Adipocyte (in vitro differentiated cells): Measurements from ENCODE around the gene PPP4R3B.
"Not testable (repeated sequence)": the region's sequence is repeated elsewhere in the genome, so short reads cannot be mapped to it uniquely, and the experiment has no call there.

Source experiments
- DNase-seq: peaks from one replicate; pipeline ENCODE4 v3.0.0-alpha.2; 2015; ENCODE audit warnings: low read depth
- H3K27me3 ChIP-seq: replicated peaks from 2 replicates; pipeline ENCODE4 v1.7.0; 2013; ENCODE audit warnings: mild to moderate bottlenecking, low read length, moderate library complexity; ENCODE audit not compliant: control insufficient read depth, insufficient read depth
- H3K36me3 ChIP-seq: 2 replicates; pipeline ENCODE4 v1.7.0; 2013; ENCODE audit warnings: low read length, mild to moderate bottlenecking, moderate library complexity; ENCODE audit not compliant: control insufficient read depth, insufficient read depth, severe bottlenecking
- H3K4me1 ChIP-seq: 2 replicates; pipeline ENCODE4 v1.7.0; 2013; ENCODE audit warnings: mild to moderate bottlenecking, low read length, moderate library complexity; ENCODE audit not compliant: control insufficient read depth, insufficient read depth
- H3K4me3 ChIP-seq: 2 replicates; pipeline ENCODE4 v1.7.0; 2013; ENCODE audit warnings: mild to moderate bottlenecking, low read length, moderate library complexity
- H3K9ac ChIP-seq: 2 replicates; pipeline ENCODE4 v1.7.0; 2013; ENCODE audit warnings: mild to moderate bottlenecking, low read length, moderate library complexity
- H3K9me3 ChIP-seq: 2 replicates; pipeline ENCODE4 v1.7.0; 2013; ENCODE audit warnings: mild to moderate bottlenecking, low read length, moderate library complexity; ENCODE audit not compliant: control insufficient read depth

Gene PPP4R3B

DNA sequence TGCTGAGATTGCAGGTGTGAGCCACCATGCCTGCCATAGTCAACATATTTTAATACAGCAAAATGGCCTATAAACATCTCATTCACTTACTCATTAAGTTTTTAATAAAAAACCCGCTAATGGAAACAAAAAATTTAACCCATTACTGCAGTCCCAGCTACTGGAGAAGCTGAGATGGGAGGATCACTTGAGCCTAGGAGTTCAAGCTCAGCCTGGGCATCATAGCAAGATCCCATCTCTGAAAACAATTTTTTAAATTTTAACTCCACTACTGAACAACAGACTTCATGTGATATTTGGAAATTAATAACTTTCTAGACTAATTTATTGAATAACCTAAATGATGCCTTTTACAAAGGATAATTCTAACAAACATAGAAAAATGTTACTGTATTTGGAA lies 5.4 kb downstream of the PPP4R3B start:
- peaks cover 44% of the 10 kb centered on the region for H3K36me3 ChIP-seq
- H3K9me3 ChIP-seq, result no peaks in the 10 kb centered on the region

DNA sequence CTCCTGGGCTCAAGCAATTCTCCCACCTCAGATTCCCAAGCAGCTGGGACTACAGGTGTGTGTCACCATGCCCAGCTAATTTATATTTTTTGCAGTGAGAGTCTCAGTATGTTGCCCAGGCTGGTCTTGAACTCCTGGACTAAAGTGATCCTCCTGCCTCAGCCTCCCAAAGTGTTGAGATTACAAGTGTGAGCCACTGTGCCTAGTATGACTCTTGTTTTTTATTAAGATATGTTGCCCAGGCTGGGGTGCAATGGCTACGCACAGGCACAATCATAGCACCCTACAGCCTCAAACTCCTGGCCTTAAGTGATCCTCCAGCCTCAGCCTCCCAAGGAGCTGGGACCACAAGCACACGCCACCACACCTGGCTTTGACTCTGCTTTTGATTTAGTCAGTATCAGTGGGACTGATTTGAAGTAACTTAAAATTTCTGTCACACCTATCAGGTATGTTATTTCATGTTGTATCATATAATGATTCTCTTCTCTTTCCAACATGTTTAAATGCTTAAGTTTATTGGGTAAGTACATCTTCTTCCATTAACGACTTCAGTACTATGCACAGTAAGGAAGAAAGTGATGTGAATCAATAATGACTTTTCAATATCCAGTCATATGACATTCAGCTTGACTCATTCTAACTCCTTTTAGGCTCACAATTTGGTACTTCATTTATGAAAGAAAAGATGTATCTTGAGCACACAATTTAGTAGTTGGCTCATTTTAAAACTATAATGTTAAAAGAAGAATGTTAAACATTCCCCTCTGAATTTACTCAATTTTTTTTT lies 6.3 kb downstream of the PPP4R3B start:
- Histone ChIP-seq H3K9ac (no peak overlapping the region), H3K27me3 (no peaks in the 10 kb centered on the region), H3K4me1 (peaks cover 10% of the 10 kb centered on the region), H3K4me3 (no peak overlapping the region), H3K9me3 (no peaks in the 10 kb centered on the region), H3K36me3 (peaks cover 44% of the 10 kb centered on the region)
- no peak for DNase-seq

More for the DNA sequence above, 5.4 kb downstream of the PPP4R3B start:
- Histone ChIP-seq H3K27me3 (no peaks in the 10 kb centered on the region), H3K9ac (no peak overlapping the region), H3K4me3 (no peak overlapping the region), H3K4me1 (peaks cover 10% of the 10 kb centered on the region)
- no peak for DNase-seq

DNA sequence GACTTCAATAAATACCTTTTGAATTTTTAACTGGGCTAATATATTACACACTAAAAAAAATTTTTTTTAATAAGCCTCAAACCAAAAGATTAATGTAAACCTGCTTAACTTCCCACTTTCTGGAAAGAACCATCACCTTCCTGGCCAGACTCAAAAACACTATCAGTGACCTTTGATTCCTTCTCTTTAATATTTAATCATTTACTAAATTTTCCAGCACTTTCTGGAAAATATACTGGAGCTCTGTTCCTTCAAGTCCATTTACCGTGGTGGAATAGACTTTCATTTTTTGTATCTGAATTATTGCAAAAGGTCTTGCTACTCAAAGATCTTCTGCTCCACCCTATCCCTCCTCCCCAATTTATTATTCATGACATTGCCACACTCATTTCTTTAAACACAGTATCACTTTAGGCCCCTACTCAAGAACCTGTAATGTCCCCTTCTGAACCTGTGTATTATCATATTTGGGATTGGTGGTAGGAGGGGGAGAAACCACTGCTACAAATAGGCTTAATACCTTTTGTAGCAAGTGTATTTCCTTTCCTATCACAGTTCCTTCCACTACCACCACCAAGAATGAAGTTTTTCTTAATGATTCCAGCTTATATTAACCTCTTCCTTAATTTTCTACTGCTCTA lies 7.4 kb downstream of the PPP4R3B start:
- Histone ChIP-seq H3K36me3 (peaks cover 42% of the 10 kb centered on the region), H3K9ac (no peak overlapping the region), H3K4me1 (peaks cover 4% of the 10 kb centered on the region), H3K27me3 (no peaks in the 10 kb centered on the region), H3K9me3 (no peaks in the 10 kb centered on the region), H3K4me3 (no peak overlapping the region)
- no peak for DNase-seq

DNA sequence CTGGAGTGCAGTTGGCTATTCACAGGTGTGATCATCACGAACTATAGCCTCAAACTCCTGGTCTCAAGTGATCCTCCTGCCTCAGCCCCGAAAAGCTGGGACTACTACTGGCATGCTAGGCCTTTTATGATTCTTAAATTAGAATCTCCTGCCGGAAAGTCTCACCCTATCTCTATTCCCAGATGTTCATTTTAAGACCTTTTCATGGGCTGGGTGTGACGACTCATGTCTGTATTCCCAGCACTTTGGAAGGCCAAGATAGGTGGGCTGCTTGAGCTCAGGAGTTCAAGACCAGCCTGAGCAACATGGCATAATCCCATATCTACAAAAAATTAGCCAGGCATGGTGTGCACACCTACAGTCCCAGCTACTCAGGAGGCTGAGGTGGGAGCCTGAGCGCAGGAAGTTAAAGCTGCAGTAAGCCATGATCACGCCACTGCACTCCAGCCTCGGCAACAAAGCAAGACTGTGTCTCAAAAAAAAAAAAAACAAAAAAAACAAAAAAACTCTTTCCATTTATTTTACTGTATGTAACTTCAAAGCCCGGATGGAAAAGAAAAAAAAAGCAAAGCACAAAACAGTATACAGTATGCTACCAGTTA lies 8.1 kb downstream of the PPP4R3B start:
- H3K9me3 ChIP-seq, result no peaks in the 10 kb centered on the region
- H3K9ac ChIP-seq, result no peak overlapping the region
- H3K4me1 ChIP-seq, result peaks cover 4% of the 10 kb centered on the region
- no peak for DNase-seq
- H3K36me3 ChIP-seq, result peaks cover 34% of the 10 kb centered on the region
- no peaks in the 10 kb centered on the region for H3K27me3 ChIP-seq
- H3K4me3 ChIP-seq, result no peak overlapping the region

DNA sequence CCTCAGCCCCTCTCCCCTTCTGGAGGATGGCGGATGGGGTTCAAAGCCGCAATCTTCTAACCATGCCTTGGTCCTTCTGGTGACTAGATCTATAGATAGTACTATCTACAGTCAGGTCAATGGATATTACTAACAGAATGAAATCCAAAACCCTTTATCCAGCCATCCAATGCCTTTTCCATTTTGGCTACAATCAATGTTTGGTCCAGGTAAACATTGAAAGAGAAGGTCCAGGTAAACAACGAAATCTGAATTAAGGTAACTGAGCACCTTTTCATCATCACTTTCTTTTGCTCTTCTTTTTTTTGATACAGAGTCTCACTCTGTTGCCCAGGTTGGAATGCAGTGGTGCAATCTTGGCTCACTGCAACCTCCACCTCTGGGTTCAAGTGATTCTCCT lies 9.7 kb downstream of the PPP4R3B start:
- DNase-seq, result no peak
- Histone ChIP-seq H3K9me3 (no peaks in the 10 kb centered on the region), H3K9ac (no peak overlapping the region), H3K4me1 (peaks cover 9% of the 10 kb centered on the region), H3K36me3 (peaks cover 22% of the 10 kb centered on the region), H3K4me3 (no peak overlapping the region), H3K27me3 (no peaks in the 10 kb centered on the region)

DNA sequence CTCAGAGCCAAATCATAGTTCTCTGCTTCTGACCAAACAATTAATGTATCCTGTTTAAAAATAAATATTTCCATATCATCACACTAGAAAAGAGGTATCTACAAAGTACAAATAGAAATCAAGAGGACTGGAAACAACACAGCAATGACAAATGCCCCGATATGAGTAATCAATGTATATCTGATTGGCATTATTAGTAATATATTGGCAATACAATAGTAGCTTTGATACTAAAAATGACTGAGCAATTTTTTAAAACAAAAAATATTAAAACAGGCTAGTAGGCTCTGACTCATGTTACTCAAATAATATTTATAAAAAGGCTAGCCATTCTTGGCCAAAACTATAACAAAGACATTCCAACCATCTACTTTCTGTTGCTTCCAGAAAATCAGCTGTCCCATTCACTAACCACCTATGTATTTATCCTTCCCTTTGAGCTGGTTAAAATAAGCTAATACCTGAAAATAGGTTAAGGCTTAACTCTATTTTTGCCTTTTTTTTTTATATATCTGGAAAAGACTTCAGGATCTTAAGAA lies 13.3 kb downstream of the PPP4R3B start:
- Histone ChIP-seq H3K9me3 (no peaks in the 10 kb centered on the region), H3K9ac (peak overlapping the region; percentile 19), H3K4me1 (peaks cover 9% of the 10 kb centered on the region), H3K27me3 (no peaks in the 10 kb centered on the region), H3K4me3 (no peak overlapping the region), H3K36me3 (peaks cover 16% of the 10 kb centered on the region)
- peak; percentile 50 for DNase-seq

DNA sequence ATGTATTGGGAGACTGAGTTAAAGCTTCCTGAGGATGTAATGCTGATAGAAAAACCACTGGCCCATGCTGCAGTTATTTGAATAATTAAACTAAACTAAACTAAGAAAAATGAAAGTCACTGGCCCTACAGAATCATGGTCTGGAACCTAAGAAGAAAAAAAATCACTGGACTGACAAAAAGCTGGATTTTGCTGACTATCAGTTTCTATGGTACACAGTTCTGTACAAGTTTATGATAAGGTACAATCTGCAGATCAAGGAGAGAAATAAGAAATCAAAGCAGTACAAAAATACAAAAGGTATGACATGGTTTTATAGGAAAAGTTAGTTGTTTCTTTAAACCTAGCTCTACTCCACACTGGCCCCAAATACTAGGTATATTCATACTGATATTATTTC lies 15.6 kb downstream of the PPP4R3B start:
- no peaks in the 10 kb centered on the region for H3K27me3 ChIP-seq
- peaks cover 9% of the 10 kb centered on the region for H3K4me1 ChIP-seq
- DNase-seq, result no peak
- no peaks in the 10 kb centered on the region for H3K9me3 ChIP-seq
- peaks cover 30% of the 10 kb centered on the region for H3K36me3 ChIP-seq
- H3K9ac ChIP-seq, result no peak overlapping the region
- H3K4me3 ChIP-seq, result no peak overlapping the region

DNA sequence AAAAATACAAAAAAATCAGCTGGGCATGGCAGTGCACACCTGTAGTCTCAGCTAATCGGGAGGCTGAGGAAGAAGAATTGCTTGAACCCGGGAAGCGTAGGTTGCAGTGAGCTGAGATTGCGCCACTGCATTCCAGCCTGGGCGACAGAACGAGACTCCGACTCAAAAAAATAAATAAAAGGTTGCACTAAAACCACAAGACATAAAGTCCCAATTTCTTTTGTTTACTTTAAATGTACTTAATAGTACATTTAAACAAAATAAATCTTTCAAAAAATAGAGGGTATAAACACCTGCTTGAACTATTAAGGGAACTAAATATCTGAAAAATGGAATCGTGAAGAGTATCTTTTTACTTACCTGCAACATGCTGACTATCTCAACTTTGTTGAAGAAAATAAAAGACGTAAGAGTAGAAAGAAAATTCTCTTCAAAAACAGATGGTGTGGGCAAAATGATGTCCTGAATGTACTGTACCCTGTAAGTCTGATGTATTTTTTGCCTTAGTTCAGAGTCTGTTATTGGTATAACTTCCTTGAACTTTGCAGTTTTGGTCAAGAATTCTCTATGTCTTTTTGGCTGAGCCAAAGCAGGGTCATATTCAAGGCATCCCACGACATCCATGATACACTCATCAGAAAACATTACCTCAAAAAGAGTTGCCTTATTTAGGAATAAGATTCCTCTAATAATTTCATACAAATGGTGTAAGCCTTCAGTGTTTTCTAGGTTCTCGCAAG lies 19.2 kb downstream of the PPP4R3B start:
- DNase-seq, result no peak
- Histone ChIP-seq H3K36me3 (peaks cover 32% of the 10 kb centered on the region), H3K27me3 (no peaks in the 10 kb centered on the region), H3K4me1 (peaks cover 9% of the 10 kb centered on the region), H3K9ac (no peak overlapping the region), H3K4me3 (no peak overlapping the region), H3K9me3 (no peaks in the 10 kb centered on the region)

DNA sequence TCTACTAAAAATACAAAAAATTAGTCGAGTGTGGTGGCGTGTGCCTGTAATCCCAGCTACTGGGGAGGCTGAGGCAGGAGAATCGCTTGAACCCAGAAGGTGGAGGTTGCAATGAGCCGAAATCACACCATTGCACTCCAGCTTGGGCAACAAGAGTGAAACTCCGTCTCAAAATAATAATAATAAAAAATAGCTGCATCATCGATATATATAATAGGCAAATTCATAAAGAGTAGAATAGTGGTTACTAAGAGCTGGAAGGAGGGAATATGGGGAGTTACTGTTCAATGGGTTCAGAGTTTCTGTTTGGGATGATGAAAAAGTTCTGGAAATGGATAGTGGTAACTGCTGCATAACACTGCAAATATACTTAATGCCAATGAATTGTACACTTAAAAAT lies 20.6 kb downstream of the PPP4R3B start:
- not testable (repeated sequence) for H3K9ac ChIP-seq, H3K9me3 ChIP-seq, DNase-seq, H3K4me3 ChIP-seq, H3K27me3 ChIP-seq
- H3K36me3 ChIP-seq, result peaks cover 19% of the 10 kb centered on the region
- peaks cover 11% of the 10 kb centered on the region for H3K4me1 ChIP-seq

DNA sequence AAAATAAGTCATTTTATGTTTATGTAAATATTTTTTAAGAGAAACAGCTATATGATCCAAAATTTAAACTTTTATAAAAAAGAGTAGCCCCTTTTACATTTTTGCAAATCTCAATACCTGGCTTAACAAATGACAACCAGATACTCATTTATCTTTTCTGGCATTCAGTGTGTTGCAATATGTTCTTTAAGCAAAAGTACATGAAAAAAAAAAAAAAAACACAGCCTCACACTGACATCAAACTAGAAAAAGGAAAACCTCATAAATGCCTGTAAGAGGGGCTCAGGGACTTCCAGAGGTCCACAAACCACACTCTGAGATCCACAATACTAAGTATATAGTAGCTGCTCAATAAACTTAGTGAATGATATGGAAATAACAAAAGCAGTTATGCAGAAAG lies 21.9 kb downstream of the PPP4R3B start:
- peak; percentile 40 for DNase-seq
- H3K9ac ChIP-seq, result peak overlapping the region; percentile 39
- peaks cover 16% of the 10 kb centered on the region for H3K36me3 ChIP-seq
- H3K9me3 ChIP-seq, result no peaks in the 10 kb centered on the region
- no peak overlapping the region for H3K4me3 ChIP-seq
- peaks cover 11% of the 10 kb centered on the region for H3K4me1 ChIP-seq
- no peaks in the 10 kb centered on the region for H3K27me3 ChIP-seq

DNA sequence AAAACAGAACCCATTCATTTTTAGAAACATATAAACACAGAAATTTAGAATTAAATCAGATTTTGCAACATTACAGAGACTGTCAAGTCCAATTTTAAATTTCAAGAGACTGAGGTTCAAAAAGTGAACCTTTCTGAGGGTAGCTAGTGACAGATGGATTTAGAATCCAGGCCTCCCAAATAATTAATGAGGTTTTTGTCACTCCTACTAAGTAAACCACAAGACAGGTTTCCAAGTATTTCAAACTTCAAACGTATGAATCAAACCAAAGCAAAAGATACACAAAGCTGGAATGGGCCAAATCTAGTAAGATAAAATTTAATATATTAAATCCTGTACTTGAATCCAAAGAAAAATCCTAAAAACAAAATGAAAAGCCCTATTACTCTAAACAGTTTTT lies 25.3 kb downstream of the PPP4R3B start:
- Histone ChIP-seq H3K9me3 (no peaks in the 10 kb centered on the region), H3K4me1 (peaks cover 11% of the 10 kb centered on the region), H3K36me3 (peaks cover 11% of the 10 kb centered on the region), H3K9ac (no peak overlapping the region), H3K4me3 (no peak overlapping the region), H3K27me3 (no peaks in the 10 kb centered on the region)
- no peak for DNase-seq
